GM12801 (cell line): Measurements from ENCODE around the gene UST.

Source experiments
- CTCF ChIP-seq: IDR thresholded peaks from one replicate; pipeline ENCODE4 v1.5.1; 2011; ENCODE audit warnings: control low read depth; ENCODE audit not compliant: insufficient read length; ENCODE audit errors: extremely low read depth

Gene UST

GRCh38 chr6:148945301-148946021 is 198.6 kb downstream of the UST start:
- TF ChIP-seq CTCF, result no peak

- TF ChIP-seq CTCF, result peak; percentile 70
Observed at GRCh38 chr6:148947621-148948444, 201.0 kb downstream of the UST start.

- no peak for TF ChIP-seq CTCF
Observed at GRCh38 chr6:148951662-148952061, 204.8 kb downstream of the UST start.

GRCh38 chr6:148952147-148953035 is 205.6 kb downstream of the UST start:
- no peak for TF ChIP-seq CTCF

GRCh38 chr6:148954461-148954860 is 207.6 kb downstream of the UST start:
- TF ChIP-seq CTCF, result no peak

GRCh38 chr6:148954934-148955333 is 208.1 kb downstream of the UST start:
- no peak for TF ChIP-seq CTCF

GRCh38 chr6:148955441-148955840 is 208.6 kb downstream of the UST start:
- no peak for TF ChIP-seq CTCF
